8988T (cell line): Measurements from ENCODE around the gene ATP13A1.

Source experiments
- DNase-seq: peaks from one replicate; pipeline ENCODE4 v3.0.0; 2011

Gene ATP13A1

GRCh38 chr19:19642506-19643157, 20.8 kb downstream of the ATP13A1 start:
- DNase-seq = peak; percentile 75

GRCh38 chr19:19637523-19638251, 25.8 kb downstream of the ATP13A1 start:
- no peak for DNase-seq

DNA sequence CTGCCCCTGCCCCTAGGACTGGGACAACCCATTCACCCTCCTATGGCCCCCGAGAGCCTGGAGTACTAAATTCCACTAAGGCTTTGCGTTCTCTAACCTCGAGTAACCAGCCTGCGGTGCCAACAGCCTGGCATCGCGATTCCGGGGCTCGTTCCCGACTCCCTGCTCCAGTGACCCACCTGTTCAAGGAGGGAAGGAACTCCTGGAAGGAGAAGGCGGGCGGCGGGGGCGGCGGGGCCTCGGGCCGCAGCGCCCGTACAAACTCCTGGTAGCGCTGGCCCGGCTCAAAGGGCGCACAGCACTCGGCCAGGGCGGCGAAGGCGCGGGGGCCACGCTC, 26.3 kb downstream of the ATP13A1 start:
- no peak for DNase-seq

DNA sequence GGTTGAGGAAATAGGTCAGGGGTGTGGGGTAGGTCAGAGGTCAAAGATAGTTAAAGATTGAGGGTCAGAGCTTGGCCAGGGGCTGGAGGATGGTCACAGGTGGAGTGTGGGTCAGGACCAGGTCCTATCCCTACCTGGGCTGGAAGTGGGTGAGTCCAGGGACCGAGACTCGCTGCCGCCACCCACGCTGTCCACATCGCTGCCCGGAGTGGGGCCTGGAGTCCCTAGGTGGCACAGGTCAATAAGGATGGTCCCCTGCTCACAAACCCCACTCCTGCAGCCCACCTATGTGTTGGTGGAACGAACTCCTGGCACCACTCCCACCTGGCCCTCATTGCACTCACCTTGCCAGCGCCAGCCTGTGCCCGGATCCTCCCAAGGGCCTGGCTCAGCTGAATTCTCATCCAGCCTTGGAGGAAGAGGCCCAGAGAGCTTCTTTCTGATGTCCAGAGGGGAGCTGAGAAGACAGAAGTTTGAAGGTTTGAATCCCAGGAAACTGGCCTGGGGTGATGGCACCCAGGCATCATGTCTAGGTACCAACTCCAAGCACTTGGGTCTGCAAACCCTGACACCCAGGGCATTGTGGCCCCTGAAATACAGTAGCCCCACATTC, 26.8 kb downstream of the ATP13A1 start:
- no peak for DNase-seq

- DNase-seq = no peak
Observed at GRCh38 chr19:19635313-19635702, 28.2 kb downstream of the ATP13A1 start.

DNA sequence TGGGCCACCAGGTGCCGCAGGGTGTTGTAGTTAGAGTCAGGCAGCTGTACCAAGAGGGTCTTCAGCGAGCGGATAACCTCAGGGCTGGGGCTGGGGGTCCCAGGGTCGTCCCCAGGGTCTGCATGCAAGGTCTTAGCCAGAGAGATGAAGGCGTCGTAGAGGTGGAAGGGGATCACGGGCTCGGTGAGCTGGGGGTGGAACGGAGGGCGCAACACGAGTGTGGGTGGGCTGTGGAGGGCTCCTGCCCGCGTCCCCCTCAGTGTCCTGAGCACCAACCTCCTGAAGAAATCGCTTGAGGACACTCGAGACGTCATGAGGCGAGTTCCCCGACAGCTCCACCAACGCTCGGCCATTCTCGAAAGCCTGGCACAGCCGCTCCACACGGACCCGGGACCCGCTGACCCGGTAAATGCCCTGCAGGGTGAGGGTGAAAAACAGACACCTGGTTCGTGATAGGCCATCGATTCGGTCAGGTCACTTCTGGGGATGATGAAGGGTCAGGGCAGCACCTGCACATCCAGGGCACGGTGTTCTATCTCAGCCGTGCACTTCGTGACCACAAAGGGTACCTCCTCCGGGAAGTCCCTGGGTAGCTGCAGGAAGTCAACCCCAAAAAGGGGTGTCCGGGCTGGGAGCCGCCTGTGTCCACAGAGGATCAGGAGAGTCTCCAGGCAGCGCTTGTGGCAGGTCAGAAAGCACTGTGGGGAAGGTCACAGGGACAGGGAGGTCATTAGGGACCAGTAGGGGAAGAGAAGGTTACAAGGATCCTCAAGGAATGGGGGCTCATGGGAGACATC, 28.8 kb downstream of the ATP13A1 start:
- no peak for DNase-seq

- no peak for DNase-seq
Observed at GRCh38 chr19:19633711-19634515, 29.6 kb downstream of the ATP13A1 start.

GRCh38 chr19:19632661-19633060, 30.8 kb downstream of the ATP13A1 start:
- DNase-seq = no peak

DNA sequence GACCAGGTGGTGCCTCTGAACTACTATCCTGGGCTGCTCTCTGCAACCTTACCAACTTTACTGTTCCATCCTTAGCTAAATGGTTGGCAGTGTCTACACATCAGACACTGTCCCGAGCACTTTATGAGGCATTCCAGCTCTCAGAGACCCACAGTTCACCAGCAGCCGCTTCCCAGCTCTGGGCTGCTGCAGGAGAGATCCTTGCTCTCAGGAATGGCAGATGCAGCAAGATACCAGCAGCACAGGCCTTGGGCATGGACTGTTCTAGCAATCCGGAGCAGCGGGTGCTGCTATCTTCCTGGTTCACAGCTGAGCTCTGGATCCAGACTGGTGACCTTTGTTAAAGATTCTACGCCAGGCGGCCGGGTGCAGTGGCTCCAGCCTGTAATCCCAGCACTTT, 32.1 kb downstream of the ATP13A1 start:
- DNase-seq = no peak

GRCh38 chr19:19630426-19630825, 33.0 kb downstream of the ATP13A1 start:
- DNase-seq = no peak

DNA sequence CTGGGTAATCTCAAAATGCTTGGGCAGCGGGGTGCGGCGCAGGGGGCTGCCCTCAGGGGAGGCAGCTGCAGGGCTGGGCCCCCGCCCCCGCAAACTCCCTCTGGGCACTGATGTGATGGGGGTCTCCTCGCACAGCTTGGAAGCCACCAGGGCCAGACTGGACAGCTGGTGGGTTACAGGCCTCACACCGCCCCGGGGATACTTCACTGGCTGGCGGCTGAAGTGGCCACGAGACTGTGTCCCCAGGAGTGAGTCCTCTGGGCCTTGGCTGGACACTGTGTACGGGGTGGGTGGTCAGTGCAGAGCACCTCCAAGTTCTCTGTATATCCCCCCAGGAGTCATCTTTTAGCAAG, 33.4 kb downstream of the ATP13A1 start:
- DNase-seq = no peak

DNA sequence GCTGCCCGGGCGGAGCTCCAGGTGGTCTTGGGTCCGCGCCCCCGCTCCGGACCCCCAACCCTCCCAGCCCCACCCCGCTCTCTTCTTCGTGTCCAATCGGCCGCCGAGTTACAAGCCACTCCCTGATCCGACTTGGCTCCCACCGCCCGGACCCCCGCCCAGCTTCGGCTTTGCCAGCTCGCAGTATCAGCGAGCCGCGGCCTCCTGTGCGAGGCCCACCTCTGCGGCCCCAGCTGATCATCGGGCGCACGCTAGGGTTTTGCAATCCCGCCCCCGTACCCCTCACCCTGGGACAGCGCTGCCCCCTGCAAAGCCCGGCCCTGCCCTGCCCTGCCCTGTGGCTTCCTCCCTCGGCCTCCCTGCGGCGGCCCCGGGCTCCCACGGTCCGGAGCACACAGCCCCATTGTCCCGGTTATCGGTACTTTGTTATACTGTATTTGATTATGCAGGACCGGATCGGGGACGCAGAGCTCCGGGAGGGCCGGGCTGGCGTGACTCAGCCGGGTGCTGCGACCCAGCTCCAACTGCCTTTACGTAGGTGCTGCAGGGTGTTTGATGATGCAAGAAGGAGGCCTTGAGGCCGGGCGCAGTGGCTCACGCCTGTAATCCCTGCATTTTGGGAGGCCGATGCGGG, 34.9 kb downstream of the ATP13A1 start:
- peak; percentile 57 for DNase-seq

DNA sequence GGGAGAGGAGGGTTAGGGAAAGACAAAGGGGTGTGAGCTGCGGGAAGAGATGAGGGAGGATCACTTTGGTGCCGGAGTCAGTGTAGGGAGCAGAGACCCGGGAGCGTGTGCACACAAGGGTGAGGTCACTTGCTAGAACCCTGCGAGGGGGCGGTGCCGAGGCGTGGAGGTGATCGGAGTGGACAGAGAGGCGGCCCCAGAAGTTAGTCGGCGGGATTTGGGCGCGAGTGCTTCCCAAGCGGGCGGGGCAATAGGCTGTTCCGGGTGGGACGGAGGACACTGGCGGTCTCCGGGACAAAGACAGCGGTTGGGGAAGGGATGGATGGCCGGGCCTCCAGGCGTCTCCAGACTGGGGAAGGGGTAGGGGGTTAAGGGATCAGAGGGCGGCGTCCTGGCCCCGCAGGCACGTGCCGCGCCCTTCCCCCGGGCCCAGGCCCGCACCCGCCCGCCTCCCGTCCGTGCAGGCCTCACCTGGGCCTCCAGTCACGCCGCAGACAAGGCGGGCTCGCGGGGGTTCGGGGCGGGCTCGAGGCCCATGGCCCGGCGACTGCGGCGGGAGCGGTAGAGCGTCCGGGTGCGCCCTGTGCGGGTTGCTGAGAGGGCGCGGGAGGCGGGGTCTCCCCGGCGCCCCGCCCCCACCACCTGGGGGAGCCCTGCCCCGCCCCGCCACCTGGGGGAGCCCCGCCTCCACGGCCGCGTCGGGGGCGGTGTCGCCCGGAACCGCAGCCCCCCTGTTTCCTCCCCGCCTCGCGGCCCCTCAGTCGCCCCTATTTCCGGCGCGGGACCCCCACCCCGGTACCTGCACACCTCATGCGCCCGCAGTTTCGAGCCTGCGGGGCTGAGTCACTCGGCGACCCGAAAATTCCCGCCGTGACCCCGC, 35.6 kb downstream of the ATP13A1 start, which contains the start of gene LPAR2:
Gene LPAR2 (minus strand): TSS at position 600 of the 880 bp plus-strand sequence. CDS start 945 bp downstream, outside the sequence.
- peak; percentile 60 for DNase-seq

GRCh38 chr19:19626516-19627472, 36.7 kb downstream of the ATP13A1 start:
- DNase-seq = peak; percentile 23

- peak; percentile 27 for DNase-seq
Observed at GRCh38 chr19:19624032-19624570, 39.4 kb downstream of the ATP13A1 start.

GRCh38 chr19:19623383-19623782, 40.1 kb downstream of the ATP13A1 start:
- DNase-seq = no peak

DNA sequence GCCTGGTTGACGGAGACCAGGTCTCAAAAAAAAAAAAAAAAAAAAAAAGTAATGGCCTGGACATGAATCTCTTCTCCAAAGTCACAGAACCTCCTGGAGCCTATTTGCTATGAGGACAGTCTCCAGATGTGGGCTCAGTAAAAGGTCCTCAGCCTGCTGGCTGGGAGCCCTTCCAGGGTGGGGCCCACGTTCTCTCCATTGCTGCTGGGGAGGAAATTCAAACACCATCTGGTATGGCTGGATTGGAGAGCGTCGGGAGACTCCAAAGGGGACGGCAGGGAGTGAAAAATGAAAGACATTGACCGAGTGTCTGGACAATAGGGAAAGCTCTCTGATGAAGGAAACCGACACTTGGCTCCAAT, 43.6 kb downstream of the ATP13A1 start:
- no peak for DNase-seq

DNA sequence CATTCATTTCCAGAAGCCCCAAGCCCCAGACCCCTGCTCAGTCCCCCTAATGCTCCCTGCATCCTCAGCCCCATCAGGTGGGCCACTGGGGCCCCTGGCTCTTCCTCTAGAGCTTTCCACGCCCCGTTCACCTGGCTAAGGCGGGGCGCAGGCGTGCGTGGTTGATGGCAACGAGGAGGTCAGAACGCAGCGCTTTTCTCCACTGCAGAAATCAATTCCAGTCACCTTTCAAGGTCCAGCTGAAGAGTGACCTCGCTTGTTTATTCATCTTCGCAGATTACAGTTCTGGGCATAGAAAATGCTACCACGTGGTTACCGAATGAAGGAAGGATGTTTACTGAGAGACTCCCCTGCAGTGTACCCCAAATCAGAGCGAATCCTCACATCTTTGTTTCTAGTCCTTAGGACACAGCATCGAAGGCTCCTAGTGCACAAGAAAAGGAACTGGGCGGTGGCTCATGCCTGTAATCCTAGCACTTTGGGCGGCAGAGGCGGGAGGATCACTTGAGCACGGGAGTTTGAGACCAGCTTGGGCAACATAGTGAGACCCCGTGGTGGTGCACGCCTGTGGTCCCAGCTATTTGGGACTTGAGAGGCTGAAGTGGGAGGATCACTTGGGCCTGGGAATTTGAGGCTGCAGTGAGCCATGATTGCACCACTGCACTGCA, 44.2 kb downstream of the ATP13A1 start:
- DNase-seq = no peak
